ENCODE results near the gene NUMBL. TPM values are rescaled to one million over a fixed set of nuclear protein-coding genes. Genes with fewer than 3 reads are reported as not detected.

The NUMBL gene
- total and polyA plus RNA-seq, 2 of the 13 experiments (the other 11 are each of a cell fraction or from before 2014, with no cell fraction given), result 0.49 to 2.3 TPM

DNA sequence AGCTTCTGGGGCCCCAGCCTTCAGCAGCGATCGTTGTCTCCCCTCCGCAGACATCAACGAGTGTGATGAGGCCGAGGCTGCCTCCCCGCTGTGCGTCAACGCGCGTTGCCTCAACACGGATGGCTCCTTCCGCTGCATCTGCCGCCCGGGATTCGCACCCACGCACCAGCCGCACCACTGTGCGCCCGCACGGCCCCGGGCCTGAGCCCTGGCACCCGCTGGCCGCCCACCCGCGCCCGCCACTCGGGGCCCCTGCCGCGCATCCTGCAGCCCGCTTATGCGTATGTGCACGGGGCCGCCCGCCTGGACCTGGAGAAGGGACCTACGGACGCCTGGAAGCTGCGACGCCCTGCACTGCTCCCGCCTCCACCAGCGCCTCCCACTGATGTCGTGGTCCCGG is 61.1 kb downstream of the NUMBL start:
- H3K9me3 ChIP-seq (ENCODE audit: low read length), result no peaks in the 10 kb centered on the region
- POLR2A ChIA-PET, result no interaction called here
- no peak for FAIRE-seq
- BruUV-seq (replicated peaks), result no TSS peak
- H4K20me1 ChIP-seq (ENCODE audit: insufficient read depth, low read length), result no peaks in the 10 kb centered on the region
- 84% methylated on average over 40 of the region's 42 CpGs for WGBS (ENCODE audit: low lambda C conversion rate)
- no peak overlapping the region for H3K4me2 ChIP-seq (ENCODE audit: low read depth, low read length)
- TF ChIP-seq TEAD2 (CRISPR knock-in tag; IDR thresholded peaks at IDR 0.05) (no peak), PHB2 (IDR thresholded peaks at IDR 0.05; ENCODE audit: partially characterized antibody) (no peak), ZFP90 (CRISPR knock-in tag; IDR thresholded peaks at IDR 0.05; ENCODE audit: borderline replicate concordance) (no peak), SRSF9 (IDR thresholded peaks at IDR 0.05; ENCODE audit: borderline replicate concordance, insufficient read depth, low read depth, low read length, poor library complexity, severe bottlenecking) (no peak), THYN1 (CRISPR knock-in tag; IDR thresholded peaks at IDR 0.05; ENCODE audit: borderline replicate concordance, low read depth) (no peak), ZNF674 (CRISPR knock-in tag; IDR thresholded peaks at IDR 0.05; ENCODE audit: low read depth) (no peak), KDM5B (CRISPR knock-in tag; IDR thresholded peaks at IDR 0.05; ENCODE audit: borderline replicate concordance) (no peak), ZSCAN25 (CRISPR knock-in tag; IDR thresholded peaks at IDR 0.05) (no peak), NFATC3 (CRISPR knock-in tag; IDR thresholded peaks at IDR 0.05) (no peak)
- TF ChIP-seq, protein P1, sequence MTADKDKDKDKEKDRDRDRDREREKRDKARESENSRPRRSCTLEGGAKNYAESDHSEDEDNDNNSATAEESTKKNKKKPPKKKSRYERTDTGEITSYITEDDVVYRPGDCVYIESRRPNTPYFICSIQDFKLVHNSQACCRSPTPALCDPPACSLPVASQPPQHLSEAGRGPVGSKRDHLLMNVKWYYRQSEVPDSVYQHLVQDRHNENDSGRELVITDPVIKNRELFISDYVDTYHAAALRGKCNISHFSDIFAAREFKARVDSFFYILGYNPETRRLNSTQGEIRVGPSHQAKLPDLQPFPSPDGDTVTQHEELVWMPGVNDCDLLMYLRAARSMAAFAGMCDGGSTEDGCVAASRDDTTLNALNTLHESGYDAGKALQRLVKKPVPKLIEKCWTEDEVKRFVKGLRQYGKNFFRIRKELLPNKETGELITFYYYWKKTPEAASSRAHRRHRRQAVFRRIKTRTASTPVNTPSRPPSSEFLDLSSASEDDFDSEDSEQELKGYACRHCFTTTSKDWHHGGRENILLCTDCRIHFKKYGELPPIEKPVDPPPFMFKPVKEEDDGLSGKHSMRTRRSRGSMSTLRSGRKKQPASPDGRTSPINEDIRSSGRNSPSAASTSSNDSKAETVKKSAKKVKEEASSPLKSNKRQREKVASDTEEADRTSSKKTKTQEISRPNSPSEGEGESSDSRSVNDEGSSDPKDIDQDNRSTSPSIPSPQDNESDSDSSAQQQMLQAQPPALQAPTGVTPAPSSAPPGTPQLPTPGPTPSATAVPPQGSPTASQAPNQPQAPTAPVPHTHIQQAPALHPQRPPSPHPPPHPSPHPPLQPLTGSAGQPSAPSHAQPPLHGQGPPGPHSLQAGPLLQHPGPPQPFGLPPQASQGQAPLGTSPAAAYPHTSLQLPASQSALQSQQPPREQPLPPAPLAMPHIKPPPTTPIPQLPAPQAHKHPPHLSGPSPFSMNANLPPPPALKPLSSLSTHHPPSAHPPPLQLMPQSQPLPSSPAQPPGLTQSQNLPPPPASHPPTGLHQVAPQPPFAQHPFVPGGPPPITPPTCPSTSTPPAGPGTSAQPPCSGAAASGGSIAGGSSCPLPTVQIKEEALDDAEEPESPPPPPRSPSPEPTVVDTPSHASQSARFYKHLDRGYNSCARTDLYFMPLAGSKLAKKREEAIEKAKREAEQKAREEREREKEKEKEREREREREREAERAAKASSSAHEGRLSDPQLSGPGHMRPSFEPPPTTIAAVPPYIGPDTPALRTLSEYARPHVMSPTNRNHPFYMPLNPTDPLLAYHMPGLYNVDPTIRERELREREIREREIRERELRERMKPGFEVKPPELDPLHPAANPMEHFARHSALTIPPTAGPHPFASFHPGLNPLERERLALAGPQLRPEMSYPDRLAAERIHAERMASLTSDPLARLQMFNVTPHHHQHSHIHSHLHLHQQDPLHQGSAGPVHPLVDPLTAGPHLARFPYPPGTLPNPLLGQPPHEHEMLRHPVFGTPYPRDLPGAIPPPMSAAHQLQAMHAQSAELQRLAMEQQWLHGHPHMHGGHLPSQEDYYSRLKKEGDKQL (CRISPR knock-in tag; IDR thresholded peaks at IDR 0.05; ENCODE audit: low read depth), result no peak
- TF ChIP-seq, protein P2, sequence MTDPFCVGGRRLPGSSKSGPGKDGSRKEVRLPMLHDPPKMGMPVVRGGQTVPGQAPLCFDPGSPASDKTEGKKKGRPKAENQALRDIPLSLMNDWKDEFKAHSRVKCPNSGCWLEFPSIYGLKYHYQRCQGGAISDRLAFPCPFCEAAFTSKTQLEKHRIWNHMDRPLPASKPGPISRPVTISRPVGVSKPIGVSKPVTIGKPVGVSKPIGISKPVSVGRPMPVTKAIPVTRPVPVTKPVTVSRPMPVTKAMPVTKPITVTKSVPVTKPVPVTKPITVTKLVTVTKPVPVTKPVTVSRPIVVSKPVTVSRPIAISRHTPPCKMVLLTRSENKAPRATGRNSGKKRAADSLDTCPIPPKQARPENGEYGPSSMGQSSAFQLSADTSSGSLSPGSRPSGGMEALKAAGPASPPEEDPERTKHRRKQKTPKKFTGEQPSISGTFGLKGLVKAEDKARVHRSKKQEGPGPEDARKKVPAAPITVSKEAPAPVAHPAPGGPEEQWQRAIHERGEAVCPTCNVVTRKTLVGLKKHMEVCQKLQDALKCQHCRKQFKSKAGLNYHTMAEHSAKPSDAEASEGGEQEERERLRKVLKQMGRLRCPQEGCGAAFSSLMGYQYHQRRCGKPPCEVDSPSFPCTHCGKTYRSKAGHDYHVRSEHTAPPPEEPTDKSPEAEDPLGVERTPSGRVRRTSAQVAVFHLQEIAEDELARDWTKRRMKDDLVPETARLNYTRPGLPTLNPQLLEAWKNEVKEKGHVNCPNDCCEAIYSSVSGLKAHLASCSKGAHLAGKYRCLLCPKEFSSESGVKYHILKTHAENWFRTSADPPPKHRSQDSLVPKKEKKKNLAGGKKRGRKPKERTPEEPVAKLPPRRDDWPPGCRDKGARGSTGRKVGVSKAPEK (CRISPR knock-in tag; IDR thresholded peaks at IDR 0.05; ENCODE audit: borderline replicate concordance), result no peak
- H3K27me3 ChIP-seq (ENCODE audit: control insufficient read depth in 1 of 2, insufficient read depth in 2 of 2, low read length in 2 of 2), result peaks cover 1 to 17% of the 10 kb centered on the region in 2 experiments; a peak in 4 of 5 replicates
- H3K79me2 ChIP-seq (ENCODE audit: insufficient read depth, low read length), result no peaks in the 10 kb centered on the region
- DNase-seq (ENCODE audit: low spot score), result no peak
- no peaks in the 10 kb centered on the region for H3K36me3 ChIP-seq (replicated peaks in 1 of 2; ENCODE audit: control insufficient read depth in 1 of 2, insufficient read depth in 2 of 2, low read length in 2 of 2)
- in situ Hi-C loops (cut with HindIII; ENCODE audit: extremely low pct_ligation_motif_present, low pct_unique_long_range_greater_than_20kb), result no loop called here
- H2AFZ ChIP-seq (ENCODE audit: low read length), result no peak overlapping the region
- ATAC-seq, result no peak
- H3K9ac ChIP-seq (ENCODE audit: insufficient read depth, low read depth, low read length), result no peak overlapping the region
- H3K4me1 ChIP-seq (ENCODE audit: insufficient read depth, low read length), result no peaks in the 10 kb centered on the region
- CTCF ChIA-PET (ENCODE audit: low intra/inter-chr PET ratio, low total read pairs), result no interaction called here
- H3K27ac ChIP-seq (ENCODE audit: extremely low read length, insufficient read depth, low read length), result no peak overlapping the region
- H3K4me3 ChIP-seq (replicated peaks in 1 of 3; ENCODE audit: insufficient read depth in 1 of 3, low read depth in 2 of 3, low read length in 3 of 3), result no peak overlapping the region
- intact Hi-C loops (cut with micrococcal nuclease; ENCODE audit: unreplicated experiment), result no loop called here

All from HepG2 (cell line).